ENCODE results near the gene PMF1. TPM values are rescaled to one million over a fixed set of nuclear protein-coding genes. Genes with fewer than 3 reads are reported as not detected.

Gene PMF1
- total RNA-seq, 2 experiments from 2014 or later = 99.5 to 105 TPM

DNA sequence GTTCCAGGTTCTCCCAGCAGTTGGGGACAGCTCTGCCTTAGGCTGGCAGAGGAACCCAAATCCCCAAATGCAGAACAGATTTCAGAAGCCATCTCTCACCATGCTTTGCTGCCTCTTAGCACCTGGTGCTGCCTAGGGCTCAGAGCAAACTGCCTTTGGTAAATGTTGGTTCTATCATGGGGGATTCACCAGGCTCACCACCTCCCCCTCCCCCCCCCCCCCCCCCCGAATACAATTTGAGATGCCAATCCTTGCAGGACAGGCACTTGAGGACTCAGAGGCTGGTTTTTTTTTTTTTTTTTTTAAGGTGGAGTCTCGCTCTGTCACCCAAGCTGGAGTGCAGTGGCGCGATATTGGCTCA is 35.5 kb downstream of the PMF1 start:
- Mint-ChIP-seq H3K4me1 (ENCODE audit: low read depth) (peaks cover 13% of the 10 kb centered on the region), H3K27ac (no peak overlapping the region), H3K9me3 (no peaks in the 10 kb centered on the region), H3K4me3 (no peak overlapping the region), H3K27me3 (no peaks in the 10 kb centered on the region), H3K36me3 (peaks cover 12% of the 10 kb centered on the region)
- no peak for DNase-seq
- CTCF ChIA-PET = no interaction called here
- intact Hi-C loops (cut with micrococcal nuclease) = no loop called here
- POLR2A ChIA-PET = interaction anchor here (0.7 kb wide), 1 partner anchor 289 kb away, joined by 3 read pairs; no protein-coding TSS in a partner anchor

- Mint-ChIP-seq H3K27ac (no peak overlapping the region), H3K4me3 (no peak overlapping the region), H3K4me1 (ENCODE audit: low read depth) (peaks cover 13% of the 10 kb centered on the region), H3K36me3 (peaks cover 18% of the 10 kb centered on the region), H3K27me3 (no peaks in the 10 kb centered on the region), H3K9me3 (no peaks in the 10 kb centered on the region)
- ChIA-PET CTCF (interaction anchor here (0.6 kb wide), 1 partner anchor 206 kb away, joined by 3 read pairs; no protein-coding TSS in a partner anchor), POLR2A (interaction anchor here (0.9 kb wide), 1 partner anchor 33 kb away, joined by 3 read pairs; the partner anchor contains the start of gene SMG5)
- DNase-seq = no peak
- intact Hi-C loops (cut with micrococcal nuclease) = no loop called here
Observed at GRCh38 chr1:156249593-156249992, 36.8 kb downstream of the PMF1 start.

- Mint-ChIP-seq H3K4me3 (no peak overlapping the region), H3K27ac (peak overlapping the region; percentile 23), H3K9me3 (no peaks in the 10 kb centered on the region), H3K36me3 (peaks cover 24% of the 10 kb centered on the region), H3K27me3 (no peaks in the 10 kb centered on the region), H3K4me1 (ENCODE audit: low read depth) (peaks cover 8% of the 10 kb centered on the region)
- ChIA-PET CTCF (interaction anchor here (1.2 to 1.4 kb wide), 2 partner anchors 110 to 155 kb away, joined by 3 to 5 read pairs; no protein-coding TSS in a partner anchor), POLR2A (interaction anchor here (0.5 to 1.3 kb wide), 2 partner anchors 21 to 58 kb away, joined by 3 to 4 read pairs; no protein-coding TSS in a partner anchor)
- DNase-seq = no peak
- intact Hi-C loops (cut with micrococcal nuclease) = no loop called here
Observed at GRCh38 chr1:156251527-156251926, 38.7 kb downstream of the PMF1 start.

- no peak overlapping the region for H3K4me3 Mint-ChIP-seq
- H3K27me3 Mint-ChIP-seq = no peaks in the 10 kb centered on the region
- ChIA-PET CTCF (interaction anchor here (0.7 to 1.1 kb wide), 2 partner anchors 8 to 29 kb away, joined by 3 to 4 read pairs; no protein-coding TSS in a partner anchor), POLR2A (no interaction called here)
- DNase-seq = no peak
- H3K9me3 Mint-ChIP-seq = no peaks in the 10 kb centered on the region
- H3K4me1 Mint-ChIP-seq (ENCODE audit: low read depth) = peaks cover 8% of the 10 kb centered on the region
- H3K36me3 Mint-ChIP-seq = peaks cover 36% of the 10 kb centered on the region
- H3K27ac Mint-ChIP-seq = peak overlapping the region; percentile 40
- intact Hi-C loops (cut with micrococcal nuclease) = no loop called here
Observed at GRCh38 chr1:156253634-156254033, 40.8 kb downstream of the PMF1 start.

DNA sequence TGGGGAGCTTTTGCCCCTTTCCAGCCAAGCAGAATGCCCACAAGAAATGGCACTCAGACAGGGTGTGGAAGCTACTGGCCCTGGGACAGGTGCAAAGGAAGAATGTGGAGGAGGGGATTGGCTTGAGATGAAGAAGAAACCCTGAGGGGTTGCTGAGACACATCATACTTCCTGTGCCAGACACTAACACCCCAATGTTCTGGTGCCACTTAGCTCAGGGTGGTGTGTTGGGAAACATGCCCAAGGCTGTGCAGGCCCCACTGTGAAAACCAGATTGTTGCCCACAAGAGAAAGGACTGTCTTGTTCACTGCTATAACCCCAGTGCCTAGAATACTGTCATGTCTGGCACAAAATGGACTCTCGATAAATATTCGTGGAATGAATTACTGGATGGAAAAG is 44.9 kb downstream of the PMF1 start:
- CTCF ChIA-PET = interaction anchor here (0.7 kb wide), 1 partner anchor 16 kb away, joined by 3 read pairs; no protein-coding TSS in a partner anchor
- no peaks in the 10 kb centered on the region for H3K27me3 Mint-ChIP-seq
- peaks cover 52% of the 10 kb centered on the region for H3K36me3 Mint-ChIP-seq
- H3K4me1 Mint-ChIP-seq (ENCODE audit: low read depth) = peaks cover 7% of the 10 kb centered on the region
- no peak overlapping the region for H3K4me3 Mint-ChIP-seq
- no peak for DNase-seq
- H3K27ac Mint-ChIP-seq = peak overlapping the region; percentile 10
- intact Hi-C loops (cut with micrococcal nuclease) = no loop called here
- no peaks in the 10 kb centered on the region for H3K9me3 Mint-ChIP-seq
- POLR2A ChIA-PET = no interaction called here

GRCh38 chr1:156258859-156259258 is 46.1 kb downstream of the PMF1 start:
- ChIA-PET POLR2A (no interaction called here), CTCF (no interaction called here)
- Mint-ChIP-seq H3K27me3 (no peaks in the 10 kb centered on the region), H3K9me3 (no peaks in the 10 kb centered on the region), H3K27ac (no peak overlapping the region), H3K4me3 (no peak overlapping the region), H3K4me1 (ENCODE audit: low read depth) (peaks cover 4% of the 10 kb centered on the region), H3K36me3 (peaks cover 56% of the 10 kb centered on the region)
- DNase-seq = no peak
- intact Hi-C loops (cut with micrococcal nuclease) = no loop called here

GRCh38 chr1:156259805-156260204 is 47.0 kb downstream of the PMF1 start:
- peaks cover 4% of the 10 kb centered on the region for H3K4me1 Mint-ChIP-seq (ENCODE audit: low read depth)
- peaks cover 58% of the 10 kb centered on the region for H3K36me3 Mint-ChIP-seq
- no peaks in the 10 kb centered on the region for H3K27me3 Mint-ChIP-seq
- peak overlapping the region; percentile 13 for H3K27ac Mint-ChIP-seq
- H3K4me3 Mint-ChIP-seq = no peak overlapping the region
- H3K9me3 Mint-ChIP-seq = no peaks in the 10 kb centered on the region
- ChIA-PET POLR2A (no interaction called here), CTCF (interaction anchor here (1.0 to 1.6 kb wide), 3 partner anchors 14 to 169 kb away, joined by 3 to 5 read pairs (median 4); no protein-coding TSS in a partner anchor)
- DNase-seq = no peak
- intact Hi-C loops (cut with micrococcal nuclease) = no loop called here

DNA sequence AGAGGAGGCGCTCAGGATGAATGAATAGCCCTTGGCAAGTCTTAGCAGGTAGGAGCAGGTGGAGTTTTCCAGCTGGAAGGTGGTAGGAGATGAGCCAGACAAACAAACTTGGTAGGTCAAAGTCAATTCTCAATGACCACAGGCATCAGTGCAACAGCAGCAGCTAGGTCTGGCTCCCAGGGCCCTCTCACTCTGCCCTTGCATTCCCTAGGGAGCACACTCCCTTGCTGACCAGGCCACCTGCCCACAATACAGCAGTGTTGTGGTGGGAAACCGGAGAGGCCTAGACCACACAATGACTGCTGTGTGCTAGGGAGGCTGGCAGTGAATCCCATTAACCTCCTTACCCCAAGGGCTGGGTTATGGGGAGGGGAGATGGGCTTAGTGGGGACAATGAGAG is 48.1 kb downstream of the PMF1 start:
- H3K9me3 Mint-ChIP-seq = no peaks in the 10 kb centered on the region
- peaks cover 4% of the 10 kb centered on the region for H3K4me1 Mint-ChIP-seq (ENCODE audit: low read depth)
- H3K36me3 Mint-ChIP-seq = peaks cover 65% of the 10 kb centered on the region
- no peak overlapping the region for H3K27ac Mint-ChIP-seq
- POLR2A ChIA-PET = no interaction called here
- intact Hi-C loops (cut with micrococcal nuclease) = no loop called here
- no peak for DNase-seq
- no peak overlapping the region for H3K4me3 Mint-ChIP-seq
- no peaks in the 10 kb centered on the region for H3K27me3 Mint-ChIP-seq
- CTCF ChIA-PET = interaction anchor here (1.3 to 1.6 kb wide), 2 partner anchors 120 to 170 kb away, joined by 4 to 5 read pairs; no protein-coding TSS in a partner anchor

DNA sequence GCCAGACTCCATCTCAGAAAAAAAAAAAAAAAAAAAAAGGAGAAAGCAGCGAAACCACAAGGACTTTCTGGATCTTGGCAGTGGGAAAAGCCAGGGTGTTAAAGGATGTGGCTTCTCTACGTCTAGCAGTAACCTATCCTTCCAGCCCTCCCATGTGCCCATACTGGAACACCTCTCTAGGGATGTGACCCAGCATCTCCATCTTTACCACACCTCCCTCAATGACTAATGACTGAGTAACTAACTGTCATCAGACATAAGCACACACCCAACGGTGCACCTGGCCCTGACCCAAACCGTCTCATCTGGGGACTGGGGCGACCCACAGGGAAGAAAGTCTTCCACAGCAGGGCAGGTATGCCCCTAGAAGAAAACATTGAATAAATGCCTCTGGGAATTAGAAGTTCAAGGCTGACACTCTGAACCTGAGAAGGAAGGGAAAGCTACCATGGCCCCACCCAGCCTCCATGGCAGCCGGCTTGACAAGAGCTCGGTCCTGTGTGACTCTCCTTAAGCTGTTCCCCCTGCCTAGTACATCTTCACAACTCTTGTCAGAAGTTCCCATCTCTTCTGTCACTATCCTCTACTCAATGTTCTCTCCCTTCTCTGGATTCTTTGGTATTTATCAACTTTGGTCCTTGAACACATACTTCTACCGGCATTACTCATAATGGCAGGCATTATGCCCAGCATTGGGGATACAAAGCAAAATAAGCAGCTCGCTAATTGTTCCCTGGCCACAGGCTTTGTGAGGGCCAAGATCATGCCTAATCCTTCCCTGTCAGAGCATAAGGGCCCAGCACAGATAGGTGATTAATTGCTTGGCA is 49.9 kb downstream of the PMF1 start:
- CTCF ChIA-PET = interaction anchor here (0.9 kb wide), 1 partner anchor 57 kb away, joined by 4 read pairs; no protein-coding TSS in a partner anchor
- Mint-ChIP-seq H3K4me3 (no peak overlapping the region), H3K9me3 (no peaks in the 10 kb centered on the region), H3K36me3 (peaks cover 72% of the 10 kb centered on the region), H3K27me3 (no peaks in the 10 kb centered on the region), H3K4me1 (ENCODE audit: low read depth) (peaks cover 4% of the 10 kb centered on the region), H3K27ac (peak overlapping the region; percentile 8)
- POLR2A ChIA-PET = no interaction called here
- intact Hi-C loops (cut with micrococcal nuclease) = no loop called here
- no peak for DNase-seq

DNA sequence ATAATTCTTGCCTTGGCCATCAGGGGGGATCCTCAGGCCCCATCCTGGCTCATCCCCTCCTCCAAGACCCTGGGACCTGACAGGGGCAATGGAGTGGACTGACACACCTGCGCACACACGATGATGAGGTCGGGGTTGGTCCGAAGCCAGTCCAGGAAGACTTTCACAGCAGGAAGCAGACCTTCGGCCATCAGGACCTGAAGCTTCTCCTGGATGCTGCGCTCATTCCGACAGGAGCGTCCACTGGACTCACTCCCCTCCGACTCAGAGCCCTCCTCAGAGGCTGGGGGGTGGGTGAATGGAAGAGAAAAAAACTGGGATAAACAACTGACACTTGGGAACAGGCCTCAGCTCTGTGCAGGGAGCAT is 50.5 kb downstream of the PMF1 start:
- ChIA-PET CTCF (interaction anchor here (0.9 kb wide), 2 partner anchors 38 to 56 kb away, joined by 3 to 4 read pairs; no protein-coding TSS in a partner anchor), POLR2A (no interaction called here)
- no peak for DNase-seq
- Mint-ChIP-seq H3K9me3 (no peaks in the 10 kb centered on the region), H3K27me3 (no peaks in the 10 kb centered on the region), H3K27ac (no peak overlapping the region), H3K4me1 (ENCODE audit: low read depth) (peaks cover 4% of the 10 kb centered on the region), H3K4me3 (no peak overlapping the region), H3K36me3 (peaks cover 71% of the 10 kb centered on the region)
- intact Hi-C loops (cut with micrococcal nuclease) = no loop called here

GRCh38 chr1:156266051-156266450 is 53.2 kb downstream of the PMF1 start:
- Mint-ChIP-seq H3K9me3 (no peaks in the 10 kb centered on the region), H3K4me3 (no peak overlapping the region), H3K4me1 (ENCODE audit: low read depth) (peaks cover 4% of the 10 kb centered on the region), H3K27ac (no peak overlapping the region), H3K27me3 (no peaks in the 10 kb centered on the region), H3K36me3 (peaks cover 63% of the 10 kb centered on the region)
- no peak for DNase-seq
- ChIA-PET POLR2A (no interaction called here), CTCF (no interaction called here)
- intact Hi-C loops (cut with micrococcal nuclease) = no loop called here

GRCh38 chr1:156268336-156268735 is 55.5 kb downstream of the PMF1 start:
- H3K27me3 Mint-ChIP-seq = no peaks in the 10 kb centered on the region
- H3K27ac Mint-ChIP-seq = no peak overlapping the region
- H3K9me3 Mint-ChIP-seq = no peaks in the 10 kb centered on the region
- ChIA-PET POLR2A (interaction anchor here (0.6 kb wide), 1 partner anchor 18 kb away, joined by 3 read pairs; no protein-coding TSS in a partner anchor), CTCF (no interaction called here)
- H3K4me3 Mint-ChIP-seq = no peak overlapping the region
- peaks cover 64% of the 10 kb centered on the region for H3K36me3 Mint-ChIP-seq
- H3K4me1 Mint-ChIP-seq (ENCODE audit: low read depth) = no peaks in the 10 kb centered on the region
- intact Hi-C loops (cut with micrococcal nuclease) = no loop called here
- no peak for DNase-seq
